Peyer's patch (tissue), 4 donors: ENCODE measurements around the gene KLHL33. TPM values are rescaled to one million over a fixed set of nuclear protein-coding genes. Genes with fewer than 3 reads are reported as not detected.
A peak's percentile ranks its signal among the peaks of the same experiment; 100 is the strongest.

Source experiments
- DNase-seq, 3 donors: peaks; one replicate each; pipeline ENCODE4 v3.0.0-alpha.2; 2017 to 2019
- H3K27ac ChIP-seq, 4 donors: fragments of 200-600 bp; sonication (generic); one replicate each; pipeline ENCODE4 v1.5.1; 2016 to 2019
- H3K27me3 ChIP-seq, 2 donors: fragments of 200-600 bp; sonication (generic); one replicate each; pipeline ENCODE4 v1.5.1; 2019
- H3K36me3 ChIP-seq, 3 donors: fragments of 200-600 bp; sonication (generic); one replicate each; pipeline ENCODE4 v1.5.1; 2016 to 2019
- H3K4me1 ChIP-seq, 4 donors: fragments of 200-600 bp; sonication (generic); one replicate each; pipeline ENCODE4 v1.5.1; 2016 to 2019
- H3K4me3 ChIP-seq, 4 donors: fragments of 200-600 bp; sonication (generic); 1 replicate in 3 of 4; 2 replicates in 1 of 4; pipeline ENCODE4 v1.5.1; 2016 to 2019; ENCODE audit warnings: mild to moderate bottlenecking in 1 of 4
- H3K9me3 ChIP-seq, 4 donors: fragments of 200-600 bp; sonication (generic); one replicate each; pipeline ENCODE4 v1.5.1; 2016 to 2019; ENCODE audit warnings: mild to moderate bottlenecking in 1 of 4
- POLR2A ChIP-seq, 2 donors: fragments of 450-650 bp; IDR thresholded peaks; one replicate each; pipeline ENCODE4 v1.5.1; 2017; ENCODE audit warnings: antibody characterized with exemption in 2 of 2, mild to moderate bottlenecking in 2 of 2, moderate library complexity in 2 of 2
- total RNA-seq, 4 donors: library from RNA; depleted of rRNA; stranded (reverse); fragments of >200 nt; gene quantifications; one replicate each; pipeline ENCODE4 v1.1.0, GENCODE V29; 2016
- TF ChIP-seq, protein P1 (sequence below), 6 experiments: fragments of 450-650 bp in 4 of 6; fragments of 200-600 bp in 2 of 6; sonication (generic) in 1 of 6; IDR thresholded peaks; one replicate each; pipeline ENCODE4 v1.5.1; 2017 to 2019; ENCODE audit warnings: antibody characterized with exemption in 6 of 6, mild to moderate bottlenecking in 3 of 6, moderate library complexity in 1 of 6

The KLHL33 gene
- total RNA-seq, 4 donors from 2014 or later, result 0.13 TPM; not detected in 3

DNA sequence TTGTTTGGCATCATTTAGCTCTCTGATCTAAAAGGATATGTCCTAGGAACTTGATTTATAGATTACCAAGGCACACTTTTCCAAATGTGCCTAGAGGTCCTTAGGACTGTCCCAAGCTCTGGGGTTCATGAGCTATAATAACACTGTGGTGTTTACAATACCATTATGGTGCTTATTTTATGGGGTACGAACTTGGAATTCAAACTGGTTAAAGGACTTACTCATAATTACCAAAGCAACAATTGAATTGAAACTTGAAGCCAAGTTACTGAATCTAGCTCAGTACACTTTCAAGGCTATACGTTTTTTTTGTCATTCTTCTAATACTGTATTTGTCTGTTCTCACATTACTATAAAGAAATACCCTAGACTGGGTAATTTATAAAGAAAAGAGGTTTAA is 13.1 kb downstream of the KLHL33 start:
- Histone ChIP-seq H3K27ac (no peak overlapping the region), H3K36me3 (no peaks in the 10 kb centered on the region)

DNA sequence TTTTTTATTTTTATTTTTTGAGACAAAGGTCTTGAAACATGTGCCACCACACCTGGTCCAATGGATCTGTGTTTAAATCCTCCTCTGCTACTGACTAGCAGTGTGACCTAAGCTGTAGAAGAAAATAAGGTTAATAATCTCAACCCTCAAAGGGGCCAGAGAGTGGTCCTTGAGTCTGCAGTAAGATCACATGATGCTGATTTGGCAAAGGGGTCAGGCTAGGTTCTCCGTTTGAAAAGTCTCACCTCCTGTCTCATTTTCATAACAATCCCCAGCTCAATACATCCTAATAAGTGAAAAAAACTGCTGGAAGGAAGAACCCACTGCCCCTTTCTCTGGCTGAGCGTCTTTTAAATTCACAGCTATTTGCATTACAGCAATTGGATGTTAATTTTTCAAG is 14.7 kb downstream of the KLHL33 start:
- Histone ChIP-seq H3K4me1 (peaks cover 0 to 24% (median 2%) of the 10 kb centered on the region in 4 donors), H3K4me3 (no peak overlapping the region), H3K27me3 (no peaks in the 10 kb centered on the region), H3K27ac (no peak overlapping the region), H3K9me3 (no peaks in the 10 kb centered on the region), H3K36me3 (no peaks in the 10 kb centered on the region)
- TF ChIP-seq POLR2A (IDR thresholded peaks at IDR 0.05), result no peak
- TF ChIP-seq, protein P1, sequence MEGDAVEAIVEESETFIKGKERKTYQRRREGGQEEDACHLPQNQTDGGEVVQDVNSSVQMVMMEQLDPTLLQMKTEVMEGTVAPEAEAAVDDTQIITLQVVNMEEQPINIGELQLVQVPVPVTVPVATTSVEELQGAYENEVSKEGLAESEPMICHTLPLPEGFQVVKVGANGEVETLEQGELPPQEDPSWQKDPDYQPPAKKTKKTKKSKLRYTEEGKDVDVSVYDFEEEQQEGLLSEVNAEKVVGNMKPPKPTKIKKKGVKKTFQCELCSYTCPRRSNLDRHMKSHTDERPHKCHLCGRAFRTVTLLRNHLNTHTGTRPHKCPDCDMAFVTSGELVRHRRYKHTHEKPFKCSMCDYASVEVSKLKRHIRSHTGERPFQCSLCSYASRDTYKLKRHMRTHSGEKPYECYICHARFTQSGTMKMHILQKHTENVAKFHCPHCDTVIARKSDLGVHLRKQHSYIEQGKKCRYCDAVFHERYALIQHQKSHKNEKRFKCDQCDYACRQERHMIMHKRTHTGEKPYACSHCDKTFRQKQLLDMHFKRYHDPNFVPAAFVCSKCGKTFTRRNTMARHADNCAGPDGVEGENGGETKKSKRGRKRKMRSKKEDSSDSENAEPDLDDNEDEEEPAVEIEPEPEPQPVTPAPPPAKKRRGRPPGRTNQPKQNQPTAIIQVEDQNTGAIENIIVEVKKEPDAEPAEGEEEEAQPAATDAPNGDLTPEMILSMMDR (IDR thresholded peaks at IDR 0.05), result no peak
- no peak for DNase-seq

More for the DNA sequence above, 13.1 kb downstream of the KLHL33 start:
- Histone ChIP-seq H3K4me1 (peaks cover 0 to 12% (median 2%) of the 10 kb centered on the region in 4 donors), H3K4me3 (no peak overlapping the region), H3K27me3 (no peaks in the 10 kb centered on the region), H3K9me3 (no peaks in the 10 kb centered on the region)
- no peak for DNase-seq
- no peak for TF ChIP-seq POLR2A (IDR thresholded peaks at IDR 0.05)
- TF ChIP-seq, protein P1 (IDR thresholded peaks at IDR 0.05), result no peak

DNA sequence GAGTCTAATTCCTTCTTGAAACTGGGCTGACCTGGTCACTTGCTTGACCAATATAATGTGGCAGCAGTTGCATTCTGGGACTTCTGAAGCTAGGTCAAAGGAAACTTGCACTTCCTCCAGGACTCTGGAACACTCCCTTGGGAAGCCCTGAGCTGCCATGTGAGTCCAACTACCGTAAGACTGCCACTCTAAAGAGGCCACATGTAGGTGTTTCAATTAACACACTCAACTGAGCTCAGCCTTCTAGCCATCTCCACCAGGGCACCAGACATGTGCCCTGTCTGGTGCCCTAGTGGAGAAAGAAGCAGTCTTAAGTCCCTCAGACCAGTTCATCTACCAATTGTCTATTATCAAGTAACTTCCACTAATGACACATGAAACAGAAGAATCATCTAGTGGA is 16.5 kb downstream of the KLHL33 start:
- Histone ChIP-seq H3K27ac (peak overlapping the region in 3 of 4 donors; percentile 47 to 86 (median 84)), H3K27me3 (no peaks in the 10 kb centered on the region), H3K4me3 (no peak overlapping the region), H3K9me3 (no peaks in the 10 kb centered on the region), H3K36me3 (no peaks in the 10 kb centered on the region), H3K4me1 (peaks cover 0 to 42% (median 8%) of the 10 kb centered on the region in 4 donors)
- TF ChIP-seq POLR2A (IDR thresholded peaks at IDR 0.05), result no peak
- TF ChIP-seq, protein P1 (IDR thresholded peaks at IDR 0.05), result peak in 2 of 6 experiments; percentile 18 to 25
- DNase-seq, result no peak

DNA sequence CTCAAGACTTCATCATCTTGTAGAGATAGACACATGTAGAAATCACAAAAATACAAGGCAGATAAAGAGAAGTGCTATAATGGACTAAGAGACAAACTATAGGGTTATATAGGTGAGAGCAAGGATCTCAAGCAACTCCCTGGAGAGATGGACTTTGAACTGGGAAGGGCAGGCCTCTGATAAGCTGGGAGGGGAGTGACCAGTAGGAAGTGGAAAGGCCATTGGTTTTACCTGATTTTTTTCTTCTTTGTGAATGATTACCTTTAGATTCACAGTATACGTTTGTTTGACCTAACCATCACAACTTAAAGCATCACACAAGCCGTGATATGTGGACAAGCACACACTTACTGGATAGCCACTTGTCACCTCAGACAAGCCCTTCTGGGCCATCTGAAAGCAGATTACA is 17.5 kb downstream of the KLHL33 start:
- peak in 2 of 3 donors; percentile 57 to 83 for DNase-seq
- peak overlapping the region in 3 of 4 donors; percentile 47 to 86 (median 84) for H3K27ac ChIP-seq
- H3K9me3 ChIP-seq, result no peaks in the 10 kb centered on the region
- H3K27me3 ChIP-seq, result no peaks in the 10 kb centered on the region
- peak; percentile 35 to 77 for TF ChIP-seq POLR2A (IDR thresholded peaks at IDR 0.05)
- TF ChIP-seq, protein P1 (IDR thresholded peaks at IDR 0.05), result no peak
- H3K4me1 ChIP-seq, result peaks cover 0 to 48% (median 8%) of the 10 kb centered on the region in 4 donors
- no peak overlapping the region for H3K4me3 ChIP-seq
- H3K36me3 ChIP-seq, result no peaks in the 10 kb centered on the region

DNA sequence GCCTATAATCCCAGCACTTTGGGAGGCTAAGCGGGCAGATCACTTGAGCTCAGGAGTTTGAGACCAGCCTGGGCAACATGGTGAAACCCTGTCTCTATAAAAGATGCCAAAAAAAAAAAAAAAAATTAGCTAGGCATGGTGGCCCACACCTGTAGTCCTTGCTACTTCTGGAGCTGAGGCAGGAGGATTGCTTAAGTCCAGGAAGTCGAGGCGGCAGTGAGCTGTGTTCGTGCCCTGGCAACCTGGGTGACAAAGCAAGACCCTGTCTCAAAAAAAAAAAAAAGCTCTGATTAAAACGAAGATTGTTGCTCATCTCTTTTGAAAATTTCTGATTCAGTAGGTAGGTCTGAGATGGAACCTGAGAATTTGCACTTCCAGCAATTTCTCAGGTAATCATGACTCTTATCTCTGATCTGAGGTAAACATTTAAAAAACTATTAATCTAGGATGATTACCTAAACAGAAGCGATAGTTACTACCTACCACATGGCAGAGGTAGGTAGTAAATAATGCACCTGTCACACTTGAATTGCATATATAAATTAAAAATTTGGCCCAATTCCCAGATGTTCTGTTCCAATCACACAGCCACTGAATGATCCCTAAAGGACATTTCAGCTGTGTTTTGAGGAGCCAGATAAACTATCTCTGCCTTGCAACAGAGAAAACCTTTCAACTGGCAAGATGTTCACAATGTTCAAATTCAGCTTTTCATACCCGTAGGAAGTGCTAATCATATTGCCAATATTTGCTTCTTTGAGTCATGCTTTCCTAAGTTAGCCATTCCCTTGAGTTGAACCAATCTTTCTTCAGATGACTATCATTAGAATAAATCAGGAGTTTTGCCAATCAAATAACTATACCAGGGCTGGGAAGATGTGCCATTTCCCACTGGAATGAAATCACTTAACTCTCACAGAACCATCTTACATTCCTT is 18.4 kb downstream of the KLHL33 start:
- TF ChIP-seq, protein P1 (IDR thresholded peaks at IDR 0.05), result no peak
- TF ChIP-seq POLR2A (IDR thresholded peaks at IDR 0.05), result no peak
- Histone ChIP-seq H3K9me3 (no peaks in the 10 kb centered on the region), H3K27ac (peak overlapping the region in 3 of 4 donors; percentile 46 to 86 (median 84)), H3K4me1 (peaks cover 0 to 48% (median 8%) of the 10 kb centered on the region in 4 donors), H3K4me3 (no peak overlapping the region), H3K36me3 (no peaks in the 10 kb centered on the region), H3K27me3 (no peaks in the 10 kb centered on the region)
- peak in 1 of 3 donors; percentile 59 for DNase-seq
